GM19397 (cell line): ENCODE results near the gene FPR3.
"Not testable (repeated sequence)": the region's sequence is repeated elsewhere in the genome, so short reads cannot be mapped to it uniquely, and the experiment has no call there.

Source experiments
- ATAC-seq: cut with Tn5 transposase; IDR thresholded peaks from one replicate; pipeline ENCODE4 v1.9.1; 2021; ENCODE audit warnings: mild to moderate bottlenecking, moderate library complexity; ENCODE audit not compliant: unreplicated experiment

The FPR3 gene

GRCh38 chr19:51783372-51783771 lies 11.6 kb upstream of the FPR3 start:
- ATAC-seq, result no peak

DNA sequence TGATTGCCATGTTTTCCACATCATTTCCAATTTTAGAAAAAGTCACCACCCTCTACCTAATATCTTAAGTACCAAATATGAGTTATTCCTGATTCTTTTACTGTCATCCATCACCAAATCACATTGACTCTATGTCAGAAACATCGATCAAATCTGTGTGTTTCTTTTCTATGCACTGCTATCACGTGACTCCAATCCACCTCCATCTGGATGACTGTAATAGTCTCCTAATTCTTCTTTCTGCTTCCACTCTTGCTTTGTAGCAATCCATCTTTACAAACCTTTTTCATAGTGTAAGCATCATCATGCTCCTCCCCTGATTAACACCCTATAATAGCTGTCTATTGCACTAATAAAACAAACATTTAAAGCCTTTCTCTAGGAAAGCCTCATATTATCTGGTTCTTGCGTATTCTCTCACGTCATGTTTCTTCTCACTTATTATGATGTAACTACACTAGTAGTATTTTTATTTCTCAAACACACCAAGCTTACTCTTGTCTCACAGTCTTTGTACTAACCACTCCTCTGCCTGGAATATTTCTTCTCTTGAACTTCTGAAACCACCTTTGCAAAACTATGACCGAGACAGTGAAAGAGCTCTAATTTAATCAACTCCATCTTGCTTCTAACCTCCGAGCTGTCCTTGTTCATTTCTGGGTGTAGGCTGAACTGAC lies 10.7 kb upstream of the FPR3 start:
- no peak for ATAC-seq

GRCh38 chr19:51784922-51785690 lies 9.9 kb upstream of the FPR3 start:
- ATAC-seq, result no peak

GRCh38 chr19:51786646-51787494 lies 8.1 kb upstream of the FPR3 start:
- ATAC-seq, result no peak

DNA sequence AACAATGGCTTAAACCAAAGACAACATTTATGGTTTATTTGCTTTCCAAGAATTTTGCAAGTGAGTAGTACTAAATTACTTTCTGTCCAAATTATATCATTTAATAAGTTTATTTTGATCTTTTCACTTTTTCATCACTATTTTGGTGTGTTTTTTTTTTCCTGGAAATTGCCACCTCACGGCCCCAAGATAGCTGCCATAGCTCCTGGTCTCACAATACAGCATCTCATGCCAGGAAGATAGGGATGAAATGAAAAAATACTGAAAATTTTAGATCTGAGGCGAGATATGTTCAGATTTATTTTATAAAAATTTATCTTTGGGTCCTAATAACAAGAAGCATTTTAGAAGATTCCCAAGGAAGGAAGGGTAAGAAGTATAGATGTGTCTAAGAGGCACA lies 6.9 kb upstream of the FPR3 start:
- no peak for ATAC-seq

- ATAC-seq, result no peak
These were observed 5.7 kb upstream of the FPR3 start for GRCh38 chr19:51789061-51789795.

DNA sequence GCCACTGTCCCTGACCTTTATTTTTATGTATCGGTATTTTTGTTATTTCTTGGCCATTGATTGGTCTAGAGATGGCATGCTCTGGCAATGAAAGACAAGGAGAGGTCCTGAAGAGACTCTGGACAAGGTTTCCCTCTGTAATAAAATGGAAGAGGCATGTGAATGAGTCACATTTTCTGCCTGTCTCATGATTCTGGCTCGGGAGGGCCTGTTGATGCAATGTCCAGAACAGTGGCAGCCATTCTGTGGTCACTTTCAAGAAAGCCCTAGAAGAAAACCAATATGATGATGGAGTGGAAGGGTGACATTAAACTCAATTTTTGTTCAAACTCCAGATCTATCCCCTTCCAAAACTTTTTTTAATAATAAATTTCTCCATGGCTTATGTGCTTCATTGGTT lies 2.0 kb upstream of the FPR3 start:
- no peak for ATAC-seq

DNA sequence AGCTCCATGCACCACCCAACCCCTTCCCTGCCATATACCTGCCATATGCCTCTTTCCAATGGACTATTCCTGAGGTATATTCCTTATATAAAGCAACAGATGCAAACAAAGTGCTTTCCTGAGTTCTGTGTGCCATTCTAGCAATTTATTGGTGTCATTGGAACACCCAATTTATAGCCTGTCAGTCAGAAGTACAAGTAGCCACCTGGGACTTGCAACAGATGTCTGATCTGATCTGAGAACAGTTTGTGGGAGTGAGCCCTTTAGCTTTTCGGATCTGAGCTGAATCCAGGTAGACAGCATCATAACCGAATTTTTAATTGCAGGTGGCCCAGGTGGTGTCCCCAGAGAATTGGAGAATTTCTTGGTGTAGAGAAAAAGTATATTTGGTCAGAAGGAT lies 963 bp upstream of the FPR3 start:
- ATAC-seq, result no peak

DNA sequence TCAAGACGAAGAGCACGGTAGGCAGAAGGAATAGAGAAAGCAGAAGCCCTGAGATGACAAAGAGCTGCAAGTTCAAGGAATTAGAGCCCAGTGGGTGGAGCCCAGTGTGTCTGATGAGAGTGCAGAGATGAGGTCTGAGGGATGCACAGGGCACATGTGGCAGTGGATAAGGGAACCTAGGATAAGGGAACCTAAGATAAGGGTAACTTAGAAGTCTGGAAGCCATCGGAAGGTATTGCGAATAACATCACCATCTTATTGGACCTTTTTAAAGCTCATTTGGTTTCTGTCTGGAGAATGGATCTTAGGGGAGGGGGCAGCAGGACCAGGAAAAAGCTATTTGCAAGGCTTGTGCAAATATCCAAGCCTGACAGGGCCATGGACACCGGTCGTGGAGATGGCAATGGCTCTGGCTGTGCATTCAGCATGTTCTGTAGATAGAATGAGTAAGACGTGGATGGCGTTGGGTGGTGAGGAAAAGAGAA lies 1.3 kb downstream of the FPR3 start:
- ATAC-seq, result no peak

DNA sequence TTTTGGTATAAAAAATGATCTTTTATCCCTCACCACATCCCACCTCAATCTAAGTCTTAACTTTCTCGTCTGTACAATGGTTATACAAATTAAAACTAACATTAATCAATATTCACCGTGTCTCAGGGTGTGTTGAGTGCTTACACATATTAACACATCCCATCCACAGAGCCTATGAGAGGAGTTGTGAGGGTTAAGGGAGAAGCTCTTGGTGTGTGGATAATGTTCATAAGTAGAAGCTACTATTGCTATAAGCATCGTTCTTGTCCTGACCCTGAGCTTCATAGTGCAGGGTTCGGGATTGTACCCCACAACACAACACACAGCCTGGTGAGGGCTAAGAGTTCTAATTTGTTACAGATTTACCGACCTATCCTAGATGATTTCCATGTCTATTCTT lies 2.5 kb downstream of the FPR3 start:
- no peak for ATAC-seq

DNA sequence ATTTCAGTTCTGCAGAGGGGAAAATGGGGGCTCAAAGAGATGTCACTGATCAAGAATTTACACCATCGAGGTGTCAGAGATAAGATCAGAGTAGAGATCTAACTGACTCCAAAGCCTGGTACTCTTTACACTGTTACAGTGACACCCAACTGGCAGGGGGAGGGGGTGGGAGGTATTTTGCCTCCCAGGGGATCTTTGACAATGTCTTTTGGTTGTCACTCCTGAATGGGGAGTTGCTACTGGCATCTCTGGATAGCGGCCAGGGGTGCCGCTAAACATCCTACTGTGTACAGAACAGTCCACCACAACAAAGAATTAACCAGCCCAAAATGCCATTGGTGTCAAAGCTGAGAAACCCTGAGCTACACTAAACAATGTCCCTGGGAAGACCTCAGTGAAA lies 3.1 kb downstream of the FPR3 start:
- no peak for ATAC-seq

DNA sequence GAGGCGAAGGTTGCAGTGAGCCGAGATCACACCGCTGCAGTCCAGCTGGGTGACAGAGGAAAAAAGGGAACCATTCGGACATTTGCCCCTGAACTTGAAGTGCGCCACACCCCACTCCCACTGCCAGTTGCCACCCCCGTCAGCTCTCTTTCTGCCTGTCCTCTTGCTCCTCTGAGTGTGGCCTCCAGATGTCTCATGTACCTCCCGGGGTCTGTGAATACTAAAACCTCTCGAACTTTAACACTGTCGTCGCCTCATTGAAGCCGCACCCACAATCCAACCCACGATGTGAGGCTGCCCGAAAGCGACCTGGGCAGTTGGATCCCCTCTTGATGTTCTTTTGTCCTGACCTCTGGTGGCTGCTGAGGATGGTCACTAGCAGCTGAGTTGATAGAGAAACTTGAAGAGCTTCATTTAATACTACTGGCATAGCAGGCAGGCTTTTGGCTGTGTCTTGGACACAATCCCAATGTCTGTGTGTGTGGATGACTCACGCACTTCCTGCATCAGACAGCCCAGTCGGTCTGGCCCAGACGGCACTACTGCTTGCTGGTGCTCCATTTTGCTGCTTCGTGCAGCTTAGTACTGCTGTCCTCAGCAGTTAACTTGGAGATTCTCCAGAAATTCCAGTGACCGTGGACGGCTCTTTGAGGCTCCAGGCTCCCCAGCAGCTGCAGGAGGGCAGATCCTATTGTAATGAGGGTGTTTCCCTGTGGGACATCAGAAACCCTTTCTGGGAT lies 4.2 kb downstream of the FPR3 start:
- no peak for ATAC-seq

DNA sequence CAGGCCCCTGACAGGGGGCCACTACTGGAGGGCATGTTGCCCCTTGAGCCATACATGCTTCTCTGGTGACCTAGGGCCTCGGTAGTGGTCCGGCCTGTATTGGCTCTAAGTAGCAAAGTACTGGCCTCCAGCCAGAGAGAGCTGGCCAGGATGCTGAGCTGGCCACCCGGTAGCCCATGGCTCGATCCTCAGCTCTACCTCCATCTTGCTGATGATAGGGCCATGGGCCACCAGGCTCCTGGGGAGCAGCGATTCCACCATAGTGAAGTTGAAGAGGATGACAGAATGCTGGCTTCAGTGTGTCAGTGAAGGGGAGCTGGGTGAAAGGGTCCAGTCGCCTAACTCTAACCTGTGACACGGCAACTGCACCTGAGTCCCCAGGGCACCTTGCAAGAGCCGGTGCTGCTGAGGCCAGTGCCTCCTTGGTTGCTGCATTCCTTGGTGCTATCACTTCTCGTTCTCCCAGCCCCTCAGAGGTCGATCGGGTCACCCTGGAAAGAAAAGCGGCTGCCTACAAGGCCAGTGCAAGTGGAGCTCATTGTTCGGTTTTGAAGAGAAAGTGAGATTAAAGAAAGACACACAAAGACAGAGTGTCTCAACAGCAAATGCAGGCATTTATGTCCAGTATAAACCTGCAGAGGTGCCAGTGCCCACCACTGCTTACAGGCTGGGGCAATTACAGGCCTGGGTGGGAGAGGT lies 5.0 kb downstream of the FPR3 start:
- ATAC-seq, result no peak

GRCh38 chr19:51800473-51801244 lies 5.7 kb downstream of the FPR3 start:
- ATAC-seq, result no peak

GRCh38 chr19:51802775-51803174 lies 7.8 kb downstream of the FPR3 start:
- no peak for ATAC-seq

- no peak for ATAC-seq
These were observed 8.6 kb downstream of the FPR3 start for GRCh38 chr19:51803519-51803918.

- no peak for ATAC-seq
These were observed 9.0 kb downstream of the FPR3 start for GRCh38 chr19:51803967-51804366.

DNA sequence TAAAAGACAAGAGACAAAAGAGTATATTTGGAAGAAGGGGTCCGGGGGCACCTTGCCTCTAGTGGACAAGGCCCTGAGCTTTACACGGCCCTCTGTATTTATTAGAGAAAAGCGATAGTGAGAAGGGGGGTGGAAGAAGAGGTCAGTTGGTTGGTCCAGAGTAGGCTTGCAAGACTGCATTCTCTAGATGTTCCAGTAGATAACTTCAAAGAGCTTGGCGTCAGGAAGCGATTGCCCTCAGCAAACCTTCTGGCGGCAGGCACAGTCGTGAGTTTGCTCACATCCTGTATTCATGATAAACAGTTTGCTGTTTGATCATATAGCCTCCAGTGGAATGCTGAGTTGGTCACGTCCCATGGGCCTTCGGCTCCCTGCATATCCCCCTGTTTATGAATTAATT lies 9.8 kb downstream of the FPR3 start:
- ATAC-seq, result not testable (repeated sequence)

DNA sequence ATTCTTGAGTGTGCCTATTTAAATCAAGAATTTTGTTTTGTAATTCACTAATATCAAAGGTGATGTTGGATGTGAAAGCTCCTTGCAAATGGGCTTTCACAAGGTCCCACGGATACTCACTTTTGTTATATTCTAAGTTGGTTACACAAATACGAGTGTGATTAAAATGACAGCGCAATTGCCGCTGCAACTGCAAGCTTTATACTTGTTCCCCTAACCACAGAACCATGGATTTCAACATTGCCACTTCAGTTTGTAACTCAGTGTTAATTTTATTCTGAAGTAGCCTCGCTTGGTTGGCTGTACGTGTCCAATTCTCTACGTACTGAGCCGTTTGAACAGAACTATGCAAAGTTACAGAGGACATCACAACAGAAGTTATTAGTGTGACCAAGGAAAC lies 10.4 kb downstream of the FPR3 start:
- ATAC-seq, result not testable (repeated sequence)
